ENCODE measurements around the gene PRDM15.

- TF ChIP-seq CTCF (conservative IDR thresholded peaks at IDR 0.05 in 1 of 2, IDR thresholded peaks at IDR 0.05 in 1 of 2; ENCODE audit: extremely low read depth in 1 of 2, insufficient read depth in 1 of 2, low read depth in 1 of 2, low read length in 2 of 2) (no peak), EZH2 (IDR thresholded peaks at IDR 0.05; ENCODE audit: borderline replicate concordance, low read length) (no peak)
Observed at GRCh38 chr21:41825881-41826280, 53.3 kb downstream of the PRDM15 start.

All from mammary epithelial cell (primary cell).